ENCODE results near the gene FUOM.

FUOM gene

GRCh38 chr10:133354672-133355240 lies 3.1 kb downstream of the FUOM start:
- H3K27me3 ChIP-seq (ENCODE audit: insufficient read depth, poor library complexity, severe bottlenecking): peaks cover 5% of the 10 kb centered on the region
- no peak overlapping the region for H3K4me3 ChIP-seq (replicated peaks; ENCODE audit: insufficient read depth, low read length)
- H3K27ac ChIP-seq (replicated peaks): no peak overlapping the region
- TF ChIP-seq POLR2AphosphoS5 (IDR thresholded peaks at IDR 0.05; ENCODE audit: low read depth) (no peak), REST (IDR thresholded peaks at IDR 0.05; ENCODE audit: insufficient replicate concordance, low read depth) (no peak), SPI1 (IDR thresholded peaks at IDR 0.05; ENCODE audit: borderline replicate concordance, low read depth) (no peak), GABPA (IDR thresholded peaks at IDR 0.05; ENCODE audit: low read depth) (no peak), CTCF (IDR thresholded peaks at IDR 0.05; ENCODE audit: insufficient read depth, low read length) (no peak)
- no peak for DNase-seq (ENCODE audit: low read depth in 1 of 2, low spot score in 1 of 2)

GRCh38 chr10:133353988-133354605 lies 3.7 kb downstream of the FUOM start:
- no peak for TF ChIP-seq SPI1 (IDR thresholded peaks at IDR 0.05; ENCODE audit: borderline replicate concordance, low read depth)
- TF ChIP-seq POLR2AphosphoS5 (IDR thresholded peaks at IDR 0.05; ENCODE audit: low read depth): no peak
- TF ChIP-seq REST (IDR thresholded peaks at IDR 0.05; ENCODE audit: insufficient replicate concordance, low read depth): no peak
- TF ChIP-seq GABPA (IDR thresholded peaks at IDR 0.05; ENCODE audit: low read depth): no peak
- TF ChIP-seq CTCF (IDR thresholded peaks at IDR 0.05; ENCODE audit: insufficient read depth, low read length): no peak
- DNase-seq (ENCODE audit: low read depth in 1 of 2, low spot score in 1 of 2): no peak
- no peak overlapping the region for H3K27ac ChIP-seq (replicated peaks)
- no peak overlapping the region for H3K4me3 ChIP-seq (replicated peaks; ENCODE audit: insufficient read depth, low read length)
- H3K27me3 ChIP-seq (ENCODE audit: insufficient read depth, poor library complexity, severe bottlenecking): peaks cover 5% of the 10 kb centered on the region

- no peak for TF ChIP-seq CTCF (IDR thresholded peaks at IDR 0.05; ENCODE audit: insufficient read depth, low read length)
- no peak; the same call in 1 of the 2 replicates for TF ChIP-seq POLR2AphosphoS5 (IDR thresholded peaks at IDR 0.05; ENCODE audit: low read depth)
- TF ChIP-seq GABPA (IDR thresholded peaks at IDR 0.05; ENCODE audit: low read depth): no peak
- TF ChIP-seq REST (IDR thresholded peaks at IDR 0.05; ENCODE audit: insufficient replicate concordance, low read depth): no peak
- TF ChIP-seq SPI1 (IDR thresholded peaks at IDR 0.05; ENCODE audit: borderline replicate concordance, low read depth): no peak
- DNase-seq (ENCODE audit: low read depth in 1 of 2, low spot score in 1 of 2): no peak
- no peak overlapping the region for H3K4me3 ChIP-seq (replicated peaks; ENCODE audit: insufficient read depth, low read length)
- H3K27me3 ChIP-seq (ENCODE audit: insufficient read depth, poor library complexity, severe bottlenecking): peaks cover 5% of the 10 kb centered on the region
- no peak overlapping the region for H3K27ac ChIP-seq (replicated peaks)
Measured at GRCh38 chr10:133353202-133353959, 4.4 kb downstream of the FUOM start.
